HFF-Myc (cell line): ENCODE results near the gene C5orf24.

Source experiments
- DNase-seq: peaks from one replicate; pipeline ENCODE4 v3.0.0-alpha.2; 2011; ENCODE audit warnings: low read depth; ENCODE audit errors: extremely low read depth
- H3K4me3 ChIP-seq: replicated peaks from 2 replicates; pipeline ENCODE4 v1.5.1; 2011; ENCODE audit warnings: low read depth, mild to moderate bottlenecking, control low read depth, low read length
- TF ChIP-seq, protein P1 (sequence below): IDR thresholded peaks from 2 replicates; pipeline ENCODE4 v1.5.1; 2012; ENCODE audit warnings: mild to moderate bottlenecking, low read depth, low read length, control low read depth; ENCODE audit errors: missing control alignments

The C5orf24 gene

DNA sequence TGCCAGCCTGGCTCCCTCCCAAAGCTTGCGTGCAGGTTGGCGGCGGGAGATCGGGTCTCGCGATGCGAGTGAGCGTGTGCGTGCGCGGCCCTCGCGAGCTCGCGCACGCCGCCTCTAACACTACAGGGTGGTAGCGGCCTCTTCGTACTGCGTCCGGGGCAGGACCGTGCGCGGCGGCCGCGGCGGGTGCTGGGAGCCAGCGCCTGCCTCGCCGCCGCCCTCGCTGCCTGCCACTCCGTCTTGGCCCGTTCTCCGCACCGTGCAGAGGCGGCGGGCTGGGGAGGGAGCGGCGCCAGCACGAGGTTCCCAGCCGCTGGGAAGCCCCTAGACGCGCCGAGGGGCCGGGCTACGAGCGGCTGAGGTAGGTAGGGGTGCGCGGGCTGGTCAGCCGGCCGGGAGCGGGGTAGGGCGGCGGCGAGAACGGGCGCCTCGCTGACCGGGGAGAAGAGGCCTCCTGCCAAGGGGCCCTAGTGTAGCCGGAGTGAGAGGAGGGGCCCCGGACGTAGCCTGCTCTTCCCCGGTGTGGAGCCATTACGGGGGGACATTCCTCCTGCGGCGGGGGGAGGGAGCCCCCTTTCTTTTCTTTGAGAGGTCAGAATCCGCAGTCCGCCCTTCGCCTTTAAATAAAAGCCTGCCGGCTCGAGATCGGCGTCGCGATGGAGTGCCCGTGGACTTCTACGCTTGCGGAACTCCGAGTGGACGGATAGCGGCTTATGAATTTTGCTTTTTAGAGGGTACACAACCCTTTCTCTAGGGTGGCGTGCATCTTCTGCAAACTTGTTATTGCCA lies at the start of gene C5orf24:
C5orf24 (plus strand) TSS at position 117 of the 789 bp plus-strand sequence. CDS start 8,933 bp downstream, outside the sequence.
- TF ChIP-seq, protein P1, sequence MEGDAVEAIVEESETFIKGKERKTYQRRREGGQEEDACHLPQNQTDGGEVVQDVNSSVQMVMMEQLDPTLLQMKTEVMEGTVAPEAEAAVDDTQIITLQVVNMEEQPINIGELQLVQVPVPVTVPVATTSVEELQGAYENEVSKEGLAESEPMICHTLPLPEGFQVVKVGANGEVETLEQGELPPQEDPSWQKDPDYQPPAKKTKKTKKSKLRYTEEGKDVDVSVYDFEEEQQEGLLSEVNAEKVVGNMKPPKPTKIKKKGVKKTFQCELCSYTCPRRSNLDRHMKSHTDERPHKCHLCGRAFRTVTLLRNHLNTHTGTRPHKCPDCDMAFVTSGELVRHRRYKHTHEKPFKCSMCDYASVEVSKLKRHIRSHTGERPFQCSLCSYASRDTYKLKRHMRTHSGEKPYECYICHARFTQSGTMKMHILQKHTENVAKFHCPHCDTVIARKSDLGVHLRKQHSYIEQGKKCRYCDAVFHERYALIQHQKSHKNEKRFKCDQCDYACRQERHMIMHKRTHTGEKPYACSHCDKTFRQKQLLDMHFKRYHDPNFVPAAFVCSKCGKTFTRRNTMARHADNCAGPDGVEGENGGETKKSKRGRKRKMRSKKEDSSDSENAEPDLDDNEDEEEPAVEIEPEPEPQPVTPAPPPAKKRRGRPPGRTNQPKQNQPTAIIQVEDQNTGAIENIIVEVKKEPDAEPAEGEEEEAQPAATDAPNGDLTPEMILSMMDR: no peak
- peak; percentile 85 for DNase-seq
- peak within 1 kb of the TSS; percentile 86 for H3K4me3 ChIP-seq

GRCh38 chr5:134798468-134798867 lies 47.3 kb upstream of the C5orf24 start:
- TF ChIP-seq, protein P1: no peak
- no peak for DNase-seq
- H3K4me3 ChIP-seq: no peak overlapping the region

GRCh38 chr5:134803821-134804220 lies 41.9 kb upstream of the C5orf24 start:
- TF ChIP-seq, protein P1: no peak
- DNase-seq: no peak
- no peak overlapping the region for H3K4me3 ChIP-seq

GRCh38 chr5:134813407-134813806 lies 32.4 kb upstream of the C5orf24 start:
- no peak for DNase-seq
- TF ChIP-seq, protein P1: no peak
- H3K4me3 ChIP-seq: no peak overlapping the region

DNA sequence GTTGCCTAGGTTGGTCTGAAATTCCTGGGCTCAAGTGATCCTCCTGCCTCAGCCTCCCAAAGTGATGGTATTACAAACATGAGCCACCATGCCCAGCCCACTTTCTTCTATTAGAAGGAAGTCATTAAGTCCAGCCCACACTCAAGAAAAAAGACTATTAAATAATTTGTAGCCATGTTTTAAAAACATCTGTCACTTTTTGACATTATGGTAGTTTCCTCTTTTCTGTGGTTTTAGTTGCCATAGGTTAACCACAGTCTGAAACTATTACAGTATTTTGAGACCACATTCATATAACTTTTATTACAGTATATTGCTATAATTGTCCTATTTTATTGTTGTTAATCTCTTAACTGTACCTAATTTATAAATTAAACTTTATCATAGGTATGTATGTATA lies 31.9 kb upstream of the C5orf24 start:
- TF ChIP-seq, protein P1: no peak
- no peak overlapping the region for H3K4me3 ChIP-seq
- DNase-seq: no peak

- no peak overlapping the region for H3K4me3 ChIP-seq
- TF ChIP-seq, protein P1: no peak
- DNase-seq: no peak
Observed at GRCh38 chr5:134817006-134817405, 28.8 kb upstream of the C5orf24 start.
